ENCODE measurements around the gene TMPRSS11B.
"Not testable (repeated sequence)": the region's sequence is repeated elsewhere in the genome, so short reads cannot be mapped to it uniquely, and the experiment has no call there.

TMPRSS11B gene, protein sequence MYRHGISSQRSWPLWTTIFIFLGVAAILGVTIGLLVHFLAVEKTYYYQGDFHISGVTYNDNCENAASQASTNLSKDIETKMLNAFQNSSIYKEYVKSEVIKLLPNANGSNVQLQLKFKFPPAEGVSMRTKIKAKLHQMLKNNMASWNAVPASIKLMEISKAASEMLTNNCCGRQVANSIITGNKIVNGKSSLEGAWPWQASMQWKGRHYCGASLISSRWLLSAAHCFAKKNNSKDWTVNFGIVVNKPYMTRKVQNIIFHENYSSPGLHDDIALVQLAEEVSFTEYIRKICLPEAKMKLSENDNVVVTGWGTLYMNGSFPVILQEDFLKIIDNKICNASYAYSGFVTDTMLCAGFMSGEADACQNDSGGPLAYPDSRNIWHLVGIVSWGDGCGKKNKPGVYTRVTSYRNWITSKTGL

GRCh38 chr4:68245594-68245993 is at the start of gene TMPRSS11B:
Gene TMPRSS11B, minus strand, starts transcription at chr4:68245694. Its CDS starts 136 bp downstream, at chr4:68245558.
- no peak for DNase-seq

- no peak for DNase-seq
Observed at GRCh38 chr4:68291256-68291655, 45.8 kb upstream of the TMPRSS11B start.

GRCh38 chr4:68288393-68288740 is 42.9 kb upstream of the TMPRSS11B start:
- DNase-seq, result no peak

DNA sequence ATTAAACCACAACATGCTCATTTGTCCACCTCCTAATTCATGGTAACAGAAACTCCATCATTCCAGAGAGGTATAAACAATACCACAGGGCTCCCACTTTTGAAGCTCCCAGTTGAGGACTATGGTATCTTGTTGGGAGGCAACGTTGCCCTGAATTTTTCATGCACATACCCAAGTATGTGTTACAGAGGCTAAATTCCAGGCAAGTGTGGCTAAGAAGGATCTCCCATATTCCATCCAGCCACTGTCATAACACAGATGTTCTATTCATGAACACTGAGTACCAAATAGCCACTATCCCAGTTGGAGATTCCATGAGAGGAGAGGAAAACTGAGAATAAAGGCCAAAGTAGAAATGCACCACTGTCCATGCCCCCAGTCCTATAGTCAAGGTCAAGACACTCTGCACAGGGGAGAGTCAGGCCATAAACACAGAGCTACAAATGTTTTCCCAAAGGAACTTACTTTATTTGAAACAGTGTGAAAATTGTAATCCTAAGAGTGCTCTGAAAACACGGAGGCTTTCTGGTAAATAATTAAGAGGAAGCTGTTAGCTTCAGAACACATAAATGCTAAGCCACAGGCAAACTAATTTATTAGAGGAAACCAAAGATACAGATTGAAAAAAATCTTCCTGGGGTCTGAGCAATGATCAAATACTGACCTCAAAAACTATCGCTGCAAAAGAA is 42.4 kb upstream of the TMPRSS11B start:
- DNase-seq, result no peak

DNA sequence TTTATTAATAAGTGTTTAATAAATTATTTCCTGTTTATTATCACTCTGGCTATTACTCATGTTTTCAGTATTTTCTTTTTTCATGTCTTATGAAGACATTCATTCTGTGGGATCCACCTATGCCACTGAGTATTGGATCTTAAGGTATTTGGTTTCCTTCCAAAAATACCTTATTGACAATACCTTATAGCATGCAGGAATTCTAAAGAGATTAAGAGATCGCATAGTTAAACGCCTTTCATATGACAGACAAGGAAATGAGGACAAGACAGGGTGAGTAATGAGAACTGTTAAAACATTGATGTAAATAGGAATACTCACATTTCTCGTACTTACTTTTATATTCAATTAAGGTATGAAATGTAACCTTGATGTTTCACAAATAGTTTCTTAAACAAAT is 38.2 kb upstream of the TMPRSS11B start:
- no peak for DNase-seq

DNA sequence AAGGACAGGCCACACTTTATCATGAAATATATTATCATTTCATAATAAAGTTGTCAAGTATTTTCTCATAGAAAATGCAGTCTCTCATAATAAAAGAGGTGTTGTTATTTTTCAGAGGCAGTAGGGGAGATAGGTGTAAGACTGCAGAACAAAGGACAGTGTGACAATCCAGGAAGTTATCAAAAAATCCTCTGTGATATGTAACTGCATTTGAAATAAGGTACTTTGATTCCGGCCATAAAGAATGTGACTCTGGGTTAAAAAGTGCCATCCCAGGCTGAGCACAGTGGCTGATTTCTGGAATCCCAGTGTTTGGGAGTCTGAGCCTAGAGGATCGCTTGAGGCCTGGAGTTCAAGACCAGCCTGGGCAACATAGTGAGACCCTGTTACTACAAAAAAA is 37.6 kb upstream of the TMPRSS11B start:
- no peak for DNase-seq

GRCh38 chr4:68281796-68282740 is 36.6 kb upstream of the TMPRSS11B start:
- not testable (repeated sequence) for DNase-seq

GRCh38 chr4:68278029-68278428 is 32.5 kb upstream of the TMPRSS11B start:
- no peak for DNase-seq

GRCh38 chr4:68277627-68278026 is 32.1 kb upstream of the TMPRSS11B start:
- no peak for DNase-seq

DNA sequence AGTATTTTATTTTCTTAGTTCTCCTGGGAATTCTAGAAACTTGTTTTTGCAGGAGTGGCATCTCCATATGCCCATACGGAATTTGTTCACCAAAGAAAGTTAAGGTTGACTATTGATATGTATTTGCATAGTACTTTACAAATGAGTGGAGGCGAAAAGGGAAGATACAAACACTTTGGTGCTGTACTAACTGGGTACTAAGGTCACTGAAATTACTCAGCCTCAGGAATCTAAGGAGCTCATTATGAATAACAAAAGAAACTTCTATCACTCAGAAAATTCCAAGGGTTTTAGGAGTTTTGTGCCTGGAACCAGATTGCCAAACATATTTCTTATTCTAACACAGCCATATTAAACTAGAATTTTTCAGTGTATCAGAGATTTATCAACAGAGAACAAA is 27.4 kb upstream of the TMPRSS11B start:
- no peak for DNase-seq

- DNase-seq, result no peak
Observed at GRCh38 chr4:68272380-68272779, 26.9 kb upstream of the TMPRSS11B start.

GRCh38 chr4:68271851-68272357 is 26.4 kb upstream of the TMPRSS11B start:
- DNase-seq, result peak; percentile 48

DNA sequence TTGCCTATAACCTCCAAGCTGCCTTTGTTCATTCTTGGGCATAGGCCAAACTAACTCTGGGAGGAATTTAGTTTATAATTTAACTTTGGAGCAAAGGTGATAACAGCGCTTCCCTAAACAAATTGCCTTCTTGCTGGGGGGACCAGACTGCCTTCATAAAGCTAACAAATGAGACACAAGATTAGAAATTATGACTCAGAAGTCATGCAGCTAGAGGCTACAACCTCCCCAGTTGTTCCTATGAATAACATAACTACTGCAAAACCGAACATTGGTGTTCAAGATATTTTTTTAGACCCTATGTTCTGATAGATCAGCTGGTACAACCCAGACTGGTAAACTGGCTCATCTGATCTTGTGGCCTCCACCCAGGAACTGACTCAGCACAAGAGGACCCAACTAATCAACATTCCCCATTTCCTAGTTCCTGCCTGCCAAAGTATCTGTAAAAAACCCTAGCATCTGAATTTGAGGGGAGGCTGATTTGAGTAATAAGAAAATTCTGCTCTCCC is 22.0 kb upstream of the TMPRSS11B start:
- no peak for DNase-seq

- DNase-seq, result no peak
Observed at GRCh38 chr4:68264875-68265565, 19.5 kb upstream of the TMPRSS11B start.

- DNase-seq, result no peak
Observed at GRCh38 chr4:68259191-68259590, 13.7 kb upstream of the TMPRSS11B start.

DNA sequence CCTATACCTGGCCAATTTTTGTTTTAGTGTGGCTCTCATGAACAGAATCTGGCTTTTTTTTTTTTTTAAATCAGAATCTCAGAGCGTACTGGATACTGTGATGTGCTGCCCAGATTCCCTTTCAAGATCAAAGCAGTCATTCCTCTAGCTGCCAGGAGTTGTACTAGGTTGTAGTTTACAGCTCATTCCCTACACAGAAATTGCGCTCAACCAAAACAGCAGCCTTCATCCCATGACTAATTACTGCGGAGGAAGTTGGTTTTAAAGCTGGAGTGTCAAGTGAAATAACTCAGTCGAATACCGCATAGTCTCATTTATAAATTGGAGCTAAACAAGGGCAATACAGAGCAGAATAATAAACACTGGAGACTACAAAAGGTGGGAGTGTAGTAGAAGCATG is 12.2 kb upstream of the TMPRSS11B start:
- no peak for DNase-seq

- no peak for DNase-seq
Observed at GRCh38 chr4:68256284-68256683, 10.8 kb upstream of the TMPRSS11B start.

GRCh38 chr4:68250151-68250930 is 4.8 kb upstream of the TMPRSS11B start:
- no peak for DNase-seq

GRCh38 chr4:68249434-68249833 is 3.9 kb upstream of the TMPRSS11B start:
- DNase-seq, result no peak

DNA sequence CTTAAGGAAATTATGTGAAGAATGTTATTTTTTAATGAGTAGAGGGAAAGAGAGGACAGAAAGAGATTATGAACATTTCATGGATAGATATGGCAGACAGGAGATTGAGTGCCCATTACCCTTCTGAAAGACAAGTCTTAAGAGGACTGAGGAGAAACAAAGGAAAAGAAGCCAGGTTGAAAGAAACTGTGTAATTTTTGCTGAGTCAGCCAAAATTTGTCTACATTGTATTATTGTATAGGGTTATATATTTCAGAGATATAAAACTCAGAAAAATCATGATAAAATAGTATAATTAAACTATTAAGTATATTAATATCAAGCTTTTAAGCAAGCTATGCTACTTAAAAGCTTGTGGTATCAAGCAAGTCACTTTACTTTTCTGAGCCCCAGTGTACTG is 4.9 kb downstream of the TMPRSS11B start:
- DNase-seq, result no peak

DNA sequence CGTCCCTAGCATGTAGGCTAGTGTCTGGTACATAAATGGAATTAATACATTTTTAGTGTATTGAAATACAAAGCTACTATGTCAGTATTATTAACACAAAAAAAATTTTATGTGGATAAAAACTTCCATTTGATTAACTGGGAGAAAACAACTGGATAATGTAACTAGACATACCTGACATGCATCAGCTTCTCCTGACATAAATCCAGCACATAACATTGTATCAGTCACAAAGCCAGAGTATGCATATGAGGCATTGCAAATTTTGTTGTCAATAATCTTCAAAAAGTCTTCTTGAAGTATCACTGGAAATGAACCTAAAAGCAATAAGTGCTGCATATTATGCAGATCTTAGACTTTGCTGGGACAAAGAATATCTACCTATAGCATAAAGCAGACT is 16.9 kb downstream of the TMPRSS11B start:
- no peak for DNase-seq

Data from NCI-H510A treated with DMSO at 0.1 percent for 48 hours (cell line).